HG02840 (cell line): ENCODE results near the gene TMEM266.

Experiments
- ATAC-seq: cut with Tn5 transposase; IDR thresholded peaks from one replicate; pipeline ENCODE4 v1.9.1; 2021; ENCODE audit warnings: mild to moderate bottlenecking, moderate library complexity, moderate number of reproducible peaks; ENCODE audit not compliant: unreplicated experiment, low FRiP score

TMEM266 gene

GRCh38 chr15:76159282-76159681, 99.5 kb downstream of the TMEM266 start:
- no peak for ATAC-seq

- no peak for ATAC-seq
Observed at GRCh38 chr15:76160426-76161152, 100.8 kb downstream of the TMEM266 start.

GRCh38 chr15:76161153-76162035, 101.6 kb downstream of the TMEM266 start:
- ATAC-seq: no peak

GRCh38 chr15:76162036-76162398, 102.2 kb downstream of the TMEM266 start:
- no peak for ATAC-seq

GRCh38 chr15:76162784-76163456, 103.1 kb downstream of the TMEM266 start:
- no peak for ATAC-seq

- ATAC-seq: no peak
Observed at GRCh38 chr15:76163457-76164295, 103.9 kb downstream of the TMEM266 start.

- ATAC-seq: no peak
Observed at GRCh38 chr15:76164602-76165001, 104.8 kb downstream of the TMEM266 start.

- no peak for ATAC-seq
Observed at GRCh38 chr15:76165951-76166350, 106.2 kb downstream of the TMEM266 start.

- no peak for ATAC-seq
Observed at GRCh38 chr15:76168237-76168984, 108.6 kb downstream of the TMEM266 start.

- ATAC-seq: no peak
Observed at GRCh38 chr15:76169018-76169417, 109.2 kb downstream of the TMEM266 start.

- ATAC-seq: no peak
Observed at GRCh38 chr15:76169911-76170800, 110.4 kb downstream of the TMEM266 start.

- no peak for ATAC-seq
Observed at GRCh38 chr15:76172782-76173181, 113.0 kb downstream of the TMEM266 start.

GRCh38 chr15:76173317-76173834, 113.6 kb downstream of the TMEM266 start:
- no peak for ATAC-seq

- ATAC-seq: no peak
Observed at GRCh38 chr15:76174654-76175053, 114.9 kb downstream of the TMEM266 start.

- no peak for ATAC-seq
Observed at GRCh38 chr15:76175442-76175841, 115.7 kb downstream of the TMEM266 start.

GRCh38 chr15:76176059-76176458, 116.3 kb downstream of the TMEM266 start:
- no peak for ATAC-seq

GRCh38 chr15:76176487-76177085, 116.8 kb downstream of the TMEM266 start:
- ATAC-seq: no peak

- ATAC-seq: no peak
Observed at GRCh38 chr15:76177491-76178040, 117.8 kb downstream of the TMEM266 start.
